ENCODE data around the gene CFAP47.

Gene CFAP47

GRCh38 chrX:36414056-36414455 is 494.5 kb downstream of the CFAP47 start:
- DNase-seq (ENCODE audit: low read depth): no peak
- TF ChIP-seq CTCF (IDR thresholded peaks at IDR 0.05; ENCODE audit: insufficient read depth, low read depth, low read length, missing control alignments): no peak
- H3K4me3 ChIP-seq (ENCODE audit: low read depth, low read length): no peak overlapping the region

- DNase-seq (ENCODE audit: low read depth): no peak
- no peak for TF ChIP-seq CTCF (IDR thresholded peaks at IDR 0.05; ENCODE audit: insufficient read depth, low read depth, low read length, missing control alignments)
- H3K4me3 ChIP-seq (ENCODE audit: low read depth, low read length): no peak overlapping the region
These were observed 502.8 kb downstream of the CFAP47 start for GRCh38 chrX:36422368-36422767.

GRCh38 chrX:36431819-36432218 is 512.3 kb downstream of the CFAP47 start:
- no peak for DNase-seq (ENCODE audit: low read depth)
- no peak overlapping the region for H3K4me3 ChIP-seq (ENCODE audit: low read depth, low read length)
- TF ChIP-seq CTCF (IDR thresholded peaks at IDR 0.05; ENCODE audit: insufficient read depth, low read depth, low read length, missing control alignments): no peak

GRCh38 chrX:36434522-36434921 is 515.0 kb downstream of the CFAP47 start:
- TF ChIP-seq CTCF (IDR thresholded peaks at IDR 0.05; ENCODE audit: insufficient read depth, low read depth, low read length, missing control alignments): no peak
- H3K4me3 ChIP-seq (ENCODE audit: low read depth, low read length): no peak overlapping the region
- DNase-seq (ENCODE audit: low read depth): no peak

All from GM12865 (cell line).